ENCODE data around the gene SPATA9. TPM values are rescaled to one million over a fixed set of nuclear protein-coding genes. Genes with fewer than 3 reads are reported as not detected.
A peak's percentile ranks its signal among the peaks of the same experiment; 100 is the strongest.

The SPATA9 gene
- total RNA-seq, 2 donors from 2014 or later = 0.70 to 2.0 TPM

DNA sequence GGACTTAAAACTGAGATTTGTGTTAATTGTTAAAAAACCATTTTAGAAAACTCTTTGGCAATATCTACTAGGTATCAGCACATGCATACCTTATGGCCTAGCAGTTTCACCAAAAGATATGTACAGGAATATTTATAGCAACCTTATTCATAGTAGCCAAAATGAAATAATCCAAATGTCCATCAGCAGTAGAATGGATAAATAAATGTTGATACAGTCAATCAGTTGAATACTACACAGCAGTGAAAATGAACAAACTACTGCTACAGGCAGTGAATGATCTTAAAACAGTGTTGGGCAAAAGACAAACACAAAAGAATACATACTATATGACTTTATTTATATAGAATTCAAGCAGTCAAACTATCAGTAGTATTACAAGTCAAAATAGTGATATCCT, 19.8 kb downstream of the SPATA9 start:
- H3K27ac Mint-ChIP-seq = no peak overlapping the region

DNA sequence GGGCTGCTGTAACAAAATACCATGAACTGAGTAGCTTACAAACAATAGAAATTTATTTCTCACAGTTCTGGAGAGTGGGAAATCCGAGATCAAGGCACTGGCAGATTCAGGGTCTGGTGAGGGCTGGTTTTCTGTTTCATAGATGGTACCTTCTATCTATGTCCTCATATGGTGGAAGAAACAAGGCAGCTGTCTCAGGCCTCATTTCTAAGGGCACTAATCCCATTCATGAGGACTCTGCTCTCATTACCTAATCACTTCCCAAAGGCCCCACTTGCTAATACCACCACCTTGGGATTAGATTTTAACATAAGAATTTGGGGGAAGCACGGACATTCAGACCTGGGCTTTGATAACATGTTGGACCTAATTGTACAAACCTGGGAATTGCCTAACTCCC, 22.7 kb downstream of the SPATA9 start:
- no peak overlapping the region for H3K4me3 Mint-ChIP-seq
- Histone ChIP-seq H3K4me1 (ENCODE audit: control insufficient read depth, insufficient read depth, low read length) (peaks cover 13% of the 10 kb centered on the region), H3K9ac (ENCODE audit: extremely low read depth, low read length, poor library complexity, severe bottlenecking) (no peak overlapping the region), H3K36me3 (ENCODE audit: control insufficient read depth, insufficient read depth, low read length) (no peaks in the 10 kb centered on the region), H3K27ac (ENCODE audit: low read depth, low read length) (no peak overlapping the region), H3K27me3 (ENCODE audit: control insufficient read depth, insufficient read depth, low read length, poor library complexity, severe bottlenecking) (no peaks in the 10 kb centered on the region), H3K9me3 (ENCODE audit: control insufficient read depth, low read length) (no peaks in the 10 kb centered on the region), H3K4me3 (ENCODE audit: low read length) (no peak overlapping the region)
- no peaks in the 10 kb centered on the region for H3K9me3 Mint-ChIP-seq
- WGBS, 2 experiments (ENCODE audit: insufficient coverage in 1 of 2, insufficient read length in 1 of 2) = 71% methylated on average over 2 of the region's 2 CpGs; no CpG with 5 or more reads in 1 of the 2 experiments
- no peaks in the 10 kb centered on the region for H3K27me3 Mint-ChIP-seq (ENCODE audit: insufficient read depth)
- TF ChIP-seq, protein P1, sequence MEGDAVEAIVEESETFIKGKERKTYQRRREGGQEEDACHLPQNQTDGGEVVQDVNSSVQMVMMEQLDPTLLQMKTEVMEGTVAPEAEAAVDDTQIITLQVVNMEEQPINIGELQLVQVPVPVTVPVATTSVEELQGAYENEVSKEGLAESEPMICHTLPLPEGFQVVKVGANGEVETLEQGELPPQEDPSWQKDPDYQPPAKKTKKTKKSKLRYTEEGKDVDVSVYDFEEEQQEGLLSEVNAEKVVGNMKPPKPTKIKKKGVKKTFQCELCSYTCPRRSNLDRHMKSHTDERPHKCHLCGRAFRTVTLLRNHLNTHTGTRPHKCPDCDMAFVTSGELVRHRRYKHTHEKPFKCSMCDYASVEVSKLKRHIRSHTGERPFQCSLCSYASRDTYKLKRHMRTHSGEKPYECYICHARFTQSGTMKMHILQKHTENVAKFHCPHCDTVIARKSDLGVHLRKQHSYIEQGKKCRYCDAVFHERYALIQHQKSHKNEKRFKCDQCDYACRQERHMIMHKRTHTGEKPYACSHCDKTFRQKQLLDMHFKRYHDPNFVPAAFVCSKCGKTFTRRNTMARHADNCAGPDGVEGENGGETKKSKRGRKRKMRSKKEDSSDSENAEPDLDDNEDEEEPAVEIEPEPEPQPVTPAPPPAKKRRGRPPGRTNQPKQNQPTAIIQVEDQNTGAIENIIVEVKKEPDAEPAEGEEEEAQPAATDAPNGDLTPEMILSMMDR (conservative IDR thresholded peaks at IDR 0.05) = no peak
- H3K4me1 Mint-ChIP-seq = peaks cover 26% of the 10 kb centered on the region
- no peak for DNase-seq
- peaks cover 3% of the 10 kb centered on the region for H3K36me3 Mint-ChIP-seq (ENCODE audit: low read depth)
- H3K27ac Mint-ChIP-seq = peak overlapping the region; percentile 84

More for the DNA sequence above, 19.8 kb downstream of the SPATA9 start:
- peaks cover 17% of the 10 kb centered on the region for H3K4me1 Mint-ChIP-seq
- no peaks in the 10 kb centered on the region for H3K36me3 Mint-ChIP-seq (ENCODE audit: low read depth)
- peaks cover 6% of the 10 kb centered on the region for H3K4me1 ChIP-seq (ENCODE audit: control insufficient read depth, insufficient read depth, low read length)
- H3K27ac ChIP-seq (ENCODE audit: low read depth, low read length) = no peak overlapping the region
- H3K4me3 ChIP-seq (ENCODE audit: low read length) = no peak overlapping the region
- no peaks in the 10 kb centered on the region for H3K27me3 ChIP-seq (ENCODE audit: control insufficient read depth, insufficient read depth, low read length, poor library complexity, severe bottlenecking)
- H3K9ac ChIP-seq (ENCODE audit: extremely low read depth, low read length, poor library complexity, severe bottlenecking) = no peak overlapping the region
- TF ChIP-seq, protein P1 (conservative IDR thresholded peaks at IDR 0.05) = no peak
- DNase-seq = no peak
- H3K9me3 Mint-ChIP-seq = no peaks in the 10 kb centered on the region
- H3K36me3 ChIP-seq (ENCODE audit: control insufficient read depth, insufficient read depth, low read length) = no peaks in the 10 kb centered on the region
- no peaks in the 10 kb centered on the region for H3K27me3 Mint-ChIP-seq (ENCODE audit: insufficient read depth)
- no peaks in the 10 kb centered on the region for H3K9me3 ChIP-seq (ENCODE audit: control insufficient read depth, low read length)
- H3K4me3 Mint-ChIP-seq = no peak overlapping the region

DNA sequence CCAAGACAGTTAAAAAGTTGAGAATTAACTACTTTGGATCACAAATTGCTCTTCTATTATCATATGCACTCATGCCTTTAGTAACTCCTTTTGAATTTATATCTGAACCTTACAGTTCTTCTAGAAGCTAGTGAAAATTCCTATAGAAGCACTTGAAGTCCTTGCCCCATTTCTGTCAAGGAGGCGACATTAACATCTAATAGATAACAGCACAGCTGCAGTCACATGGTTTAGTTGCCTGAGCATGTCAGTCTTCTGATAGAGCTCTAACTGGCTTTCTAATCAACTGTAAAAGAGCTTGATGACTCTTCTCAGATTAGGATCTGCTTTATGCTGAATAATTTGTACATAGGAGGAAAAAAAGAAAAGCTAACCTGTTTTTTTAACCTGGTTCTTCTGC, 27.2 kb downstream of the SPATA9 start:
- Mint-ChIP-seq H3K4me3 (no peak overlapping the region), H3K27me3 (ENCODE audit: insufficient read depth) (no peaks in the 10 kb centered on the region), H3K27ac (no peak overlapping the region), H3K36me3 (ENCODE audit: low read depth) (peaks cover 13% of the 10 kb centered on the region), H3K9me3 (no peaks in the 10 kb centered on the region), H3K4me1 (peaks cover 24% of the 10 kb centered on the region)
- Histone ChIP-seq H3K36me3 (ENCODE audit: control insufficient read depth, insufficient read depth, low read length) (no peaks in the 10 kb centered on the region), H3K27me3 (ENCODE audit: control insufficient read depth, insufficient read depth, low read length, poor library complexity, severe bottlenecking) (no peaks in the 10 kb centered on the region), H3K4me3 (ENCODE audit: low read length) (no peak overlapping the region), H3K9ac (ENCODE audit: extremely low read depth, low read length, poor library complexity, severe bottlenecking) (no peak overlapping the region), H3K4me1 (ENCODE audit: control insufficient read depth, insufficient read depth, low read length) (peaks cover 13% of the 10 kb centered on the region), H3K27ac (ENCODE audit: low read depth, low read length) (no peak overlapping the region), H3K9me3 (ENCODE audit: control insufficient read depth, low read length) (no peaks in the 10 kb centered on the region)
- no peak for DNase-seq
- WGBS, 2 experiments (ENCODE audit: insufficient coverage in 1 of 2, insufficient read length in 1 of 2) = 80 to 100% methylated on average over 1 of the region's 1 CpG
- TF ChIP-seq, protein P1 (conservative IDR thresholded peaks at IDR 0.05) = no peak

Data from endodermal cell (in vitro differentiated cells).